WERI-Rb-1 (cell line): ENCODE measurements around the gene UGGT2.

Experiments used
- DNase-seq: peaks from one replicate; pipeline ENCODE4 v3.0.0-alpha.2; 2020
- H3K27ac ChIP-seq: fragments of 250-450 bp; sonication (Bioruptor Pico); 2 replicates; pipeline ENCODE4 v1.5.1; 2020; ENCODE audit warnings: mild to moderate bottlenecking, moderate library complexity
- H3K27me3 ChIP-seq: fragments of 250-450 bp; sonication (Bioruptor Pico); 2 replicates; pipeline ENCODE4 v1.5.1; 2021; ENCODE audit warnings: mild to moderate bottlenecking, low read depth, moderate library complexity; ENCODE audit not compliant: insufficient read depth, severe bottlenecking
- H3K36me3 ChIP-seq: fragments of 250-450 bp; sonication (Bioruptor Pico); 2 replicates; pipeline ENCODE4 v1.5.1; 2020; ENCODE audit warnings: mild to moderate bottlenecking, moderate library complexity
- H3K4me3 ChIP-seq: 2 replicates; pipeline ENCODE4 v1.5.1; 2011; ENCODE audit warnings: low read depth, mild to moderate bottlenecking, control low read depth, low read length
- H3K9me3 ChIP-seq: fragments of 250-450 bp; sonication (Bioruptor Pico); 2 replicates; pipeline ENCODE4 v1.5.1; 2021; ENCODE audit warnings: mild to moderate bottlenecking, moderate library complexity; ENCODE audit not compliant: severe bottlenecking
- TF ChIP-seq, protein P1 (sequence below): IDR thresholded peaks from 2 replicates; pipeline ENCODE4 v1.5.1; 2011; ENCODE audit warnings: low read depth, mild to moderate bottlenecking, control low read depth, inconsistent platforms, low read length

UGGT2 gene

DNA sequence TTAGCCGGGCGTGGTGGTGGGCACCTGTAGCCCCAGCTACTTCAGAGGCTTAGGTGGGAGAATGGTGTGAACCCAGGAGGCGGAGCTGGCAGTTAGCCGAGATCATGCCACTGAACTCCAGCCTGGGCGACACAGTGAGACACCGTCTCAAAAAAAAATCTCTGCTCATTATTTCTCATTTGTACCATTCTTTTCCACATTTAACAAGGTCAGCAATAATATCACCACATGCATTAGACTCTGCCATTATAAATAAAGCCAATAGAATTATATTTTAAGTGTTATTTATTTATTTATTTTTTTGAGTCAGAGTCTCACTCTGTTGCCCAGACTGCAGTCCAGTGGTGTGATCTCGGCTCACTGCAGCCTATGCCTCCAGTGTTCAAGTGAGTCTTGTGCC lies 24.2 kb downstream of the UGGT2 start:
- DNase-seq = no peak
- Histone ChIP-seq H3K9me3 (peaks cover 2% of the 10 kb centered on the region), H3K27me3 (no peaks in the 10 kb centered on the region), H3K27ac (no peak overlapping the region), H3K36me3 (peaks cover 7% of the 10 kb centered on the region), H3K4me3 (no peak overlapping the region)
- TF ChIP-seq, protein P1, sequence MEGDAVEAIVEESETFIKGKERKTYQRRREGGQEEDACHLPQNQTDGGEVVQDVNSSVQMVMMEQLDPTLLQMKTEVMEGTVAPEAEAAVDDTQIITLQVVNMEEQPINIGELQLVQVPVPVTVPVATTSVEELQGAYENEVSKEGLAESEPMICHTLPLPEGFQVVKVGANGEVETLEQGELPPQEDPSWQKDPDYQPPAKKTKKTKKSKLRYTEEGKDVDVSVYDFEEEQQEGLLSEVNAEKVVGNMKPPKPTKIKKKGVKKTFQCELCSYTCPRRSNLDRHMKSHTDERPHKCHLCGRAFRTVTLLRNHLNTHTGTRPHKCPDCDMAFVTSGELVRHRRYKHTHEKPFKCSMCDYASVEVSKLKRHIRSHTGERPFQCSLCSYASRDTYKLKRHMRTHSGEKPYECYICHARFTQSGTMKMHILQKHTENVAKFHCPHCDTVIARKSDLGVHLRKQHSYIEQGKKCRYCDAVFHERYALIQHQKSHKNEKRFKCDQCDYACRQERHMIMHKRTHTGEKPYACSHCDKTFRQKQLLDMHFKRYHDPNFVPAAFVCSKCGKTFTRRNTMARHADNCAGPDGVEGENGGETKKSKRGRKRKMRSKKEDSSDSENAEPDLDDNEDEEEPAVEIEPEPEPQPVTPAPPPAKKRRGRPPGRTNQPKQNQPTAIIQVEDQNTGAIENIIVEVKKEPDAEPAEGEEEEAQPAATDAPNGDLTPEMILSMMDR = no peak

DNA sequence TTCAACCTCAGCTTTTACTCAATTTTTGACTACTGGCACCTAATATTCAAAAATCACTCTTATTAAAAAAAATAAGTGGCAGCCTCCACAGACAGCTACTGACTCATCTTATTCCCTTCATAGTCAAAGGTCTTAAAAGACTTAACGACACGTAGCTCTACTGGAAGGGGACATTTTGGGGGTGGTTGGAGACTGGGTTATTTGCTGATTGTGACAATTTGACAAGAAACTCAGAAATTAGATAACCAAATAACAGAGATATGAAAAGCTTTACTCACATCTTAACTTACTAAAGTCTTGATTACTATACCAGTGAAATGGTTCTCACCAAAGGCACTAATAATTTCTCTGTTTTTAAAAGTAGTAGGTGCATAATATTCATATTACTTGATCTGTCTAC lies 25.7 kb downstream of the UGGT2 start:
- no peak for DNase-seq
- no peak overlapping the region for H3K27ac ChIP-seq
- no peak overlapping the region for H3K4me3 ChIP-seq
- TF ChIP-seq, protein P1 = no peak
- no peaks in the 10 kb centered on the region for H3K27me3 ChIP-seq
- H3K9me3 ChIP-seq = no peaks in the 10 kb centered on the region
- peaks cover 7% of the 10 kb centered on the region for H3K36me3 ChIP-seq

DNA sequence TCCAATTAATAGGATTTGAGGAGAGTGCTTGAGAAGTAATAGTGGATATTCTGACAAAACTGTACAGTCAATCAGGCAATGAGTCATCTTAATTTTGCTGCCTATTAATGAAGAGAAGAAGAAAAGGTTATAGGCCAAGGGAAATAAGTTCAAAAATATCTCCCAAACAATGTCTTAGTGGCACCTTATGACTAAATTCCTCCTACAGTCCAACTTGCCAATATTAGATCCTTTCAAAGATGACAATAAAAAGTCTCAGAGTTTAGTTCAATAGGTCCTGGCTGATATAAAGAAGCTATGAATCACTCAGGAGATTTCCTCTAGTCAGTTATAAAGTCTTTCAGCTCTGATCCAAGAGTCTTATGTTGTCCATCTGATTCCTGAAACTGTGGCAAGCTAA lies 27.9 kb downstream of the UGGT2 start:
- TF ChIP-seq, protein P1 = no peak
- Histone ChIP-seq H3K9me3 (no peaks in the 10 kb centered on the region), H3K4me3 (no peak overlapping the region), H3K27me3 (no peaks in the 10 kb centered on the region), H3K27ac (no peak overlapping the region), H3K36me3 (peaks cover 7% of the 10 kb centered on the region)
- no peak for DNase-seq

DNA sequence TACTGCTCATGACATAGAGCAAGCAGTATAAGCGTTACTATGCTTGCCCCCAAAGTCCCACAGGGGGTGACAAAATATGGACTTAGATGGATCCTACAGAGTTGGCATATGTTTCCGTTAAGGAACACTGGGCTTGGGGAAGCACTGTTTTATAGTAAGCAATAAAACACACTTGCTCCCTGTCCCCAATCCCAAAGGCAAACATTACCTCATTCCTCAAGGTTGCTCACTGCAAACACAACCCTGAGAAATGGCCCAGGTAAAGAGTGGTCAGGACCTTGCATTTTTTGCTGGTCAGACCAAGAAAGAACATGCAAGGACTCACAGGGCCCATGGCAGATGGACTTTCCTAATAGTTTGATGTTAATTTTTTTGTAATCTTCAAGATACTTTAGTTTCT lies 32.3 kb downstream of the UGGT2 start:
- no peaks in the 10 kb centered on the region for H3K9me3 ChIP-seq
- H3K27ac ChIP-seq = no peak overlapping the region
- no peaks in the 10 kb centered on the region; the same call in 1 of the 2 replicates for H3K36me3 ChIP-seq
- no peak for DNase-seq
- TF ChIP-seq, protein P1 = no peak
- no peaks in the 10 kb centered on the region for H3K27me3 ChIP-seq
- no peak overlapping the region for H3K4me3 ChIP-seq

DNA sequence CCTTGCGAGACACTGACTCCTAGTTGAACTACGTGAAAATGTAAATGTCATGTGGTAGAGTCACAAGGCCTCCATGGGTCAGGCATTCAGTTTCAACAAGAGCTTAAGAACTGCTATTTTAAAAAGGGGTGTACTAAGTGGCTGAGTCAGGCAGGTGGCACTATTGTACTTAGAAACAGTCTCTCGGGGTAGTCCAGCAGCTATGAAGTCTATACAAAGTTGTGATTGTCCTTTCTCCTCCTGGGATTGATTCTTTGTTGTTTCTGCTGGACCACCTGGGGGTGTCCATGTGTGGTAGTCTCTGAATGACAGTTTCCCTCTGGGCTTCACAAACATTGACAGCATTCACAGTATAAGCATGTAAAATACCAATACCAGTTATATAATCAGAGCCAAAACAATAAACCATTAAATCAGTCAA lies 33.0 kb downstream of the UGGT2 start:
- Histone ChIP-seq H3K4me3 (no peak overlapping the region), H3K27me3 (no peaks in the 10 kb centered on the region), H3K27ac (no peak overlapping the region), H3K9me3 (no peaks in the 10 kb centered on the region), H3K36me3 (no peaks in the 10 kb centered on the region; the same call in 1 of the 2 replicates)
- peak; percentile 62 for DNase-seq
- TF ChIP-seq, protein P1 = peak; percentile 85

DNA sequence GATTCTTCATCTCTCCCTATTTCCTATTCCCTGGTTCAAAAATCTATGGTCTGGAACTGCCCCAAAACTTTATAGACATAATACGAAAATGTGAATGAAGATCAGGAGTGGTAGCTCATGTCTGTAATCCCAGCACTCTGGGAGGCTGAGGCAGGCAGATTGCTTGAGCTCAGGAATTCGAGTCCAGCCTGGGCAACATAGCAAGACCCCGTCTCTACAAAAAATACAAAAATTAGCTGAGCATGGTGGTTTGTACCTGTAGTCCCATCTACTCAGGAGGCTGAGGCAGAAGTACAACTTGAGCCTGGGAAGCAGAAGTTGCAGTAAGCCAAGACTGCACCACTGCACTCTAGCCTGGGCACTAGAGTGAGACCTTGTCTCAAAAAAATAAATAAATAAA lies 35.1 kb downstream of the UGGT2 start:
- no peak overlapping the region for H3K4me3 ChIP-seq
- H3K27me3 ChIP-seq = no peaks in the 10 kb centered on the region
- H3K9me3 ChIP-seq = no peaks in the 10 kb centered on the region
- DNase-seq = no peak
- no peaks in the 10 kb centered on the region; the same call in 1 of the 2 replicates for H3K36me3 ChIP-seq
- TF ChIP-seq, protein P1 = no peak
- H3K27ac ChIP-seq = no peak overlapping the region
